Testis (tissue), 3 donors: ENCODE data around the gene TMEM253. TPM values are rescaled to one million over a fixed set of nuclear protein-coding genes. Genes with fewer than 3 reads are reported as not detected.

Experiments used
- DNase-seq: peaks from one replicate; pipeline ENCODE4 v3.0.0-alpha.2; 2019
- H3K27ac ChIP-seq, 2 donors: fragments of 200-600 bp; sonication (generic); one replicate each; pipeline ENCODE4 v1.5.1; 2019
- H3K27me3 ChIP-seq: fragments of 200-600 bp; sonication (generic); one replicate; pipeline ENCODE4 v1.5.1; 2019
- H3K36me3 ChIP-seq: fragments of 200-600 bp; sonication (generic); one replicate; pipeline ENCODE4 v1.5.1; 2017; ENCODE audit warnings: low read depth; ENCODE audit errors: missing control alignments
- H3K4me1 ChIP-seq: fragments of 200-600 bp; sonication (generic); one replicate; pipeline ENCODE4 v1.5.1; 2019
- H3K4me3 ChIP-seq, 2 donors: fragments of 200-600 bp; sonication (generic); one replicate each; pipeline ENCODE4 v1.5.1; 2017 to 2019
- H3K9me3 ChIP-seq: fragments of 200-600 bp; sonication (generic); one replicate; pipeline ENCODE4 v1.5.1; 2017
- CTCF ChIP-seq, 3 experiments: fragments of 450-650 bp in 2 of 3; fragments of 200-600 bp in 1 of 3; sonication (generic) in 1 of 3; IDR thresholded peaks; one replicate each; pipeline ENCODE4 v1.5.1; 2016 to 2019; ENCODE audit warnings: antibody characterized with exemption in 3 of 3, mild to moderate bottlenecking in 2 of 3, moderate library complexity in 1 of 3
- POLR2A ChIP-seq: fragments of 450-650 bp; IDR thresholded peaks from one replicate; pipeline ENCODE4 v1.6.1; 2017; ENCODE audit warnings: antibody characterized with exemption, mild to moderate bottlenecking, moderate library complexity
- WGBS, 2 donors: methylation state at CpG; one replicate each; pipeline ENCODE4 v1.1.5; 2018; 5-methylcytosine and 5-hydroxymethylcytosine counted together
- intact Hi-C: fragments of 100-400 bp; cut with DNase I; formaldehyde crosslinking; loops from one replicate; pipeline ENCODE4 v1.15.1; 2023; ENCODE audit warnings: low total_unique reads
- polyA plus RNA-seq: library from polyadenylated mRNA; stranded (reverse); fragments of 350-450 nt; fragmentation: Illumina TruSeq; extraction: RNeasy Lipid Tissue Mini Kit (QIAGEN cat#74804); gene quantifications from one replicate; pipeline ENCODE4 v1.2.3, GENCODE V29; 2014; ENCODE audit warnings: low read depth, low replicate concordance; ENCODE audit not compliant: insufficient read depth
- total RNA-seq, 2 donors: library from RNA; depleted of rRNA; stranded (reverse); fragments of >200 nt; gene quantifications; one replicate each; pipeline ENCODE4 v1.2.3, GENCODE V29; 2016

The TMEM253 gene
- total and polyA plus RNA-seq, 3 donors from 2014 or later: 0.50 to 0.65 TPM; not detected in 1

GRCh38 chr14:21102521-21103410 lies 1.9 kb downstream of the TMEM253 start:
- peak; percentile 39 for DNase-seq
- no peak for TF ChIP-seq POLR2A
- TF ChIP-seq CTCF (IDR thresholded peaks at IDR 0.05): no peak
- intact Hi-C loops: no loop called here
- no peaks in the 10 kb centered on the region for H3K36me3 ChIP-seq
- H3K27me3 ChIP-seq: no peaks in the 10 kb centered on the region
- H3K4me3 ChIP-seq: no peak overlapping the region
- WGBS, 2 donors: 13 to 24% methylated on average over 9 of the region's 9 CpGs
- H3K27ac ChIP-seq: peak overlapping the region; percentile 97 to 98
- peaks cover 32% of the 10 kb centered on the region for H3K4me1 ChIP-seq
- H3K9me3 ChIP-seq: no peaks in the 10 kb centered on the region

GRCh38 chr14:21103411-21103709 lies 2.5 kb downstream of the TMEM253 start:
- no peaks in the 10 kb centered on the region for H3K9me3 ChIP-seq
- H3K4me1 ChIP-seq: peaks cover 31% of the 10 kb centered on the region
- no peak for DNase-seq
- no peaks in the 10 kb centered on the region for H3K36me3 ChIP-seq
- H3K4me3 ChIP-seq: peak overlapping the region; percentile 64 to 89
- intact Hi-C loops: no loop called here
- peak overlapping the region; percentile 97 to 98 for H3K27ac ChIP-seq
- WGBS, 2 donors: 1% methylated on average over 9 of the region's 9 CpGs
- TF ChIP-seq POLR2A (no peak), CTCF (IDR thresholded peaks at IDR 0.05) (no peak)
- H3K27me3 ChIP-seq: no peaks in the 10 kb centered on the region

- Histone ChIP-seq H3K27me3 (no peaks in the 10 kb centered on the region), H3K4me1 (peaks cover 31% of the 10 kb centered on the region), H3K9me3 (no peaks in the 10 kb centered on the region), H3K27ac (peak overlapping the region; percentile 97 to 98), H3K36me3 (no peaks in the 10 kb centered on the region), H3K4me3 (peak overlapping the region; percentile 64 to 89)
- TF ChIP-seq POLR2A (peak; percentile 73), CTCF (IDR thresholded peaks at IDR 0.05) (peak; percentile 69 to 89 (median 88))
- WGBS, 2 donors: 0% methylated on average over 17 to 61 of the region's 62 CpGs
- DNase-seq: peak; percentile 98
- intact Hi-C loops: loop anchor here (2.0 kb wide), 1 partner anchor 35 kb away; no protein-coding TSS in a partner anchor
Observed at GRCh38 chr14:21103710-21104447, 3.0 kb downstream of the TMEM253 start.

- no peaks in the 10 kb centered on the region for H3K9me3 ChIP-seq
- peak overlapping the region; percentile 97 to 98 for H3K27ac ChIP-seq
- peaks cover 25% of the 10 kb centered on the region for H3K4me1 ChIP-seq
- no peaks in the 10 kb centered on the region for H3K36me3 ChIP-seq
- peak overlapping the region; percentile 64 to 89 for H3K4me3 ChIP-seq
- peak; percentile 87 for DNase-seq
- 4 to 5% methylated on average over 6 to 8 of the region's 8 CpGs for WGBS, 2 donors
- H3K27me3 ChIP-seq: no peaks in the 10 kb centered on the region
- TF ChIP-seq POLR2A: no peak
- TF ChIP-seq CTCF (IDR thresholded peaks at IDR 0.05): peak; percentile 85 to 95 (median 90)
- intact Hi-C loops: loop anchor here (2.0 kb wide), 1 partner anchor 36 kb away; no protein-coding TSS in a partner anchor
Observed at GRCh38 chr14:21104448-21105060, 3.7 kb downstream of the TMEM253 start.
